Adrenal gland (tissue), 12 donors: ENCODE data around the gene CAPRIN1. TPM values are rescaled to one million over a fixed set of nuclear protein-coding genes. Genes with fewer than 3 reads are reported as not detected.

Source experiments
- DNase-seq, 7 donors: peaks; one replicate each; pipeline ENCODE4 v3.0.0-alpha.2; 2019 to 2020
- H3K27ac ChIP-seq, 5 donors: fragments of 200-600 bp; sonication (generic) in 4 of 5; 1 replicate in 3 of 5; 2 replicates in 2 of 5; pipeline versions ENCODE4 v1.5.1 to v1.8.0; 2016 to 2020; ENCODE audit warnings: mild to moderate bottlenecking in 1 of 5
- H3K27me3 ChIP-seq: fragments of 200-600 bp; 2 replicates; pipeline ENCODE4 v1.8.0; 2021
- H3K36me3 ChIP-seq, 2 donors: fragments of 200-600 bp; replicated peaks in 1 of 2; 1 replicate in 1 of 2; 2 replicates in 1 of 2; pipeline versions ENCODE4 v1.5.1 to v1.8.0; 2018 to 2022
- H3K4me1 ChIP-seq, 2 donors: fragments of 200-600 bp; replicated peaks in 1 of 2; 1 replicate in 1 of 2; 2 replicates in 1 of 2; pipeline versions ENCODE4 v1.5.1 to v1.8.0; 2018 to 2021
- H3K4me3 ChIP-seq, 4 donors: fragments of 200-600 bp; sonication (generic) in 3 of 4; one replicate each; pipeline ENCODE4 v1.5.1; 2016 to 2018
- H3K9me3 ChIP-seq, 3 donors: fragments of 200-600 bp; sonication (generic) in 1 of 3; replicated peaks in 1 of 3; 1 replicate in 2 of 3; 2 replicates in 1 of 3; pipeline versions ENCODE4 v1.5.1 to v1.8.0; 2016 to 2021
- CTCF ChIP-seq, 6 experiments: fragments of 450-650 bp in 4 of 6; fragments of 200-600 bp in 2 of 6; sonication (generic) in 1 of 6; IDR thresholded peaks; 1 replicate in 5 of 6; 2 replicates in 1 of 6; pipeline versions ENCODE4 v1.5.1 to v1.8.0; 2016 to 2021; ENCODE audit warnings: antibody characterized with exemption in 6 of 6, mild to moderate bottlenecking in 2 of 6, moderate library complexity in 1 of 6
- POLR2A ChIP-seq, 2 donors: fragments of 450-650 bp; IDR thresholded peaks; one replicate each; pipeline ENCODE4 v1.6.1; 2017; ENCODE audit warnings: antibody characterized with exemption in 2 of 2, mild to moderate bottlenecking in 2 of 2, moderate library complexity in 1 of 2
- WGBS, 4 donors: extraction: QIAGEN DNeasy Blood & Tissue Kit in 2 of 4; methylation state at CpG; one replicate each; pipeline versions ENCODE4 v1.1.5 to v1.1.7; 2013 to 2017; 5-methylcytosine and 5-hydroxymethylcytosine counted together
- intact Hi-C, 2 donors: fragments of 100-400 bp; cut with DNase I; formaldehyde crosslinking; loops; one replicate each; pipeline versions ENCODE4 v1.14.1 to v1.15.0; 2022 to 2023
- polyA plus RNA-seq, 3 donors: library from polyadenylated mRNA; stranded (reverse); fragments of 200-250 nt in 2 of 3; fragments of 350-450 nt in 1 of 3; fragmentation: Illumina TruSeq in 1 of 3; extraction: RNeasy Lipid Tissue Mini Kit (QIAGEN cat#74804) in 1 of 3; gene quantifications; one replicate each; pipeline ENCODE4 v1.2.3, GENCODE V29; 2013 to 2014
- total RNA-seq, 9 donors: library from RNA; depleted of rRNA in 4 of 9; stranded (reverse); fragments of >200 nt in 4 of 9; fragments of 120-200 nt in 1 of 9; fragmentation: NEBNext Ultra II Directional in 1 of 9; extraction: Animal tissue kit (Norgen Biotek cat#: 25700) in 1 of 9; gene quantifications; one replicate each; pipeline versions ENCODE4 v1.1.0 to v1.2.4, GENCODE V29; 2013 to 2023
- donor health status: healthy with polysubstance abuse.
- donor health status: Bipolar disorder and iron deficiency.
- donor health status: DM: yes; HTN: yes; CAD: no.
- donor health status: DM: no; HTN: no; CAD: no.
- donor health status: DM: no; HTN: no; CAD: no.
- donor health status: DM: yes; HTN: yes; CAD: no.

CAPRIN1 gene
- total and polyA plus RNA-seq, 12 donors: 42.4 to 202 (median 149) TPM

- Histone ChIP-seq H3K27me3 (no peaks in the 10 kb centered on the region), H3K36me3 (peaks cover 0 to 78% of the 10 kb centered on the region in 2 donors), H3K9me3 (no peaks in the 10 kb centered on the region), H3K27ac (no peak overlapping the region), H3K4me1 (peaks cover 0 to 9% of the 10 kb centered on the region in 2 donors), H3K4me3 (no peak overlapping the region)
- WGBS, 4 donors: 80 to 82% (median 81%) methylated on average over 5 of the region's 5 CpGs
- intact Hi-C loops: loop anchor here in 1 of 2 donors (10.0 kb wide), 1 partner anchor 152 kb away; no protein-coding TSS in a partner anchor
- TF ChIP-seq POLR2A (IDR thresholded peaks at IDR 0.05): no peak
- no peak for TF ChIP-seq CTCF (IDR thresholded peaks at IDR 0.05)
- DNase-seq: no peak
These were observed 95.3 kb downstream of the CAPRIN1 start for GRCh38 chr11:34146866-34147265.

- 88 to 93% (median 90%) methylated on average over 8 of the region's 8 CpGs for WGBS, 4 donors
These were observed 96.0 kb downstream of the CAPRIN1 start for GRCh38 chr11:34147581-34147980.

GRCh38 chr11:34148504-34149165, 97.1 kb downstream of the CAPRIN1 start:
- 85 to 94% (median 89%) methylated on average over 16 of the region's 16 CpGs for WGBS, 4 donors
- intact Hi-C loops: loop anchor here in 1 of 2 donors (10.0 kb wide), 1 partner anchor 154 kb away; no protein-coding TSS in a partner anchor

More at GRCh38 chr11:34147581-34147980, 96.0 kb downstream of the CAPRIN1 start:
- H3K27me3 ChIP-seq: no peaks in the 10 kb centered on the region
- TF ChIP-seq POLR2A (IDR thresholded peaks at IDR 0.05) (no peak), CTCF (IDR thresholded peaks at IDR 0.05) (no peak)
- no peak overlapping the region for H3K27ac ChIP-seq
- peaks cover 0 to 71% of the 10 kb centered on the region in 2 donors for H3K36me3 ChIP-seq
- H3K9me3 ChIP-seq: no peaks in the 10 kb centered on the region
- no peak for DNase-seq
- H3K4me1 ChIP-seq: peaks cover 0 to 9% of the 10 kb centered on the region in 2 donors
- H3K4me3 ChIP-seq: no peak overlapping the region
- intact Hi-C loops: loop anchor here in 1 of 2 donors (10.0 kb wide), 1 partner anchor 153 kb away; no protein-coding TSS in a partner anchor

More at GRCh38 chr11:34148504-34149165, 97.1 kb downstream of the CAPRIN1 start:
- no peaks in the 10 kb centered on the region for H3K27me3 ChIP-seq
- H3K27ac ChIP-seq: no peak overlapping the region
- peaks cover 0 to 9% of the 10 kb centered on the region in 2 donors for H3K4me1 ChIP-seq
- H3K4me3 ChIP-seq: no peak overlapping the region
- no peak for DNase-seq
- TF ChIP-seq CTCF (IDR thresholded peaks at IDR 0.05) (no peak), POLR2A (IDR thresholded peaks at IDR 0.05) (no peak)
- peaks cover 0 to 60% of the 10 kb centered on the region in 2 donors for H3K36me3 ChIP-seq
- H3K9me3 ChIP-seq: no peaks in the 10 kb centered on the region
